ENCODE measurements around the gene TRIM22. TPM values are rescaled to one million over a fixed set of nuclear protein-coding genes. Genes with fewer than 3 reads are reported as not detected.

The TRIM22 gene
- total RNA-seq, 1 donor from 2014 or later = 32.7 TPM

GRCh38 chr11:5700421-5701054 lies 10.9 kb downstream of the TRIM22 start:
- Histone ChIP-seq H3K27me3 (no peaks in the 10 kb centered on the region), H3K27ac (no peak overlapping the region), H3K9me3 (no peaks in the 10 kb centered on the region), H3K36me3 (peaks cover 0 to 27% of the 10 kb centered on the region in 2 donors), H3K4me1 (no peaks in the 10 kb centered on the region), H3K4me3 (no peak overlapping the region)
- intact Hi-C loops (cut with DNase I) = no loop called here
- DNase-seq (ENCODE audit: extremely low spot score in 2 of 2) = no peak
- TF ChIP-seq POLR2A (IDR thresholded peaks at IDR 0.05) (no peak), POLR2AphosphoS5 (IDR thresholded peaks at IDR 0.05; ENCODE audit: insufficient read depth in 1 of 2, low read depth in 1 of 2) (no peak)
- TF ChIP-seq, protein P1, sequence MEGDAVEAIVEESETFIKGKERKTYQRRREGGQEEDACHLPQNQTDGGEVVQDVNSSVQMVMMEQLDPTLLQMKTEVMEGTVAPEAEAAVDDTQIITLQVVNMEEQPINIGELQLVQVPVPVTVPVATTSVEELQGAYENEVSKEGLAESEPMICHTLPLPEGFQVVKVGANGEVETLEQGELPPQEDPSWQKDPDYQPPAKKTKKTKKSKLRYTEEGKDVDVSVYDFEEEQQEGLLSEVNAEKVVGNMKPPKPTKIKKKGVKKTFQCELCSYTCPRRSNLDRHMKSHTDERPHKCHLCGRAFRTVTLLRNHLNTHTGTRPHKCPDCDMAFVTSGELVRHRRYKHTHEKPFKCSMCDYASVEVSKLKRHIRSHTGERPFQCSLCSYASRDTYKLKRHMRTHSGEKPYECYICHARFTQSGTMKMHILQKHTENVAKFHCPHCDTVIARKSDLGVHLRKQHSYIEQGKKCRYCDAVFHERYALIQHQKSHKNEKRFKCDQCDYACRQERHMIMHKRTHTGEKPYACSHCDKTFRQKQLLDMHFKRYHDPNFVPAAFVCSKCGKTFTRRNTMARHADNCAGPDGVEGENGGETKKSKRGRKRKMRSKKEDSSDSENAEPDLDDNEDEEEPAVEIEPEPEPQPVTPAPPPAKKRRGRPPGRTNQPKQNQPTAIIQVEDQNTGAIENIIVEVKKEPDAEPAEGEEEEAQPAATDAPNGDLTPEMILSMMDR (IDR thresholded peaks at IDR 0.05) = no peak

DNA sequence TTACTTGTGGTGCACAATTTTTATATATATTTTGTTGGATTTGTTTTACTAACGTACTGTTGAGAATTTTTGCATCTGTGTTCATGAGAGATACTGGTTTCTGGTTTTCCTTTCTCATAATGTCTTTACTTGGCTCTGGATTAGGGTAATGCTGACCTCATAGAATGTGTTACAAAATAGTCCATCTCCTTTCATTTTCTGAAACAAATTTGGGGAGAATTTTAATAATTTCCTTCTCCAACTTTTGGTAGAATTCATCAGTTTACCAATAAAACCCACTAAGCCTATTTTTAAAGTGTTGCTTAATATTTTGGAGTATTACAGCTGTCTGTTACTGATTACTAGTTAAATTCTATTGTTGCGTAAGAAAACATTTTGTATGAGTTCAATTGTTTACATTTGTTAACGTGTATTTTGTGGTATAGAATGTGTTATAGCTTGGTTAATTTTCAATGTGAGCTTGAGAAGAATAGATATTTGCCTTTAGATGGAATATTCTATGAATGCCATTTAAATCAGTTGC lies 11.5 kb downstream of the TRIM22 start:
- Histone ChIP-seq H3K9me3 (no peaks in the 10 kb centered on the region), H3K4me1 (no peaks in the 10 kb centered on the region), H3K4me3 (no peak overlapping the region), H3K36me3 (peaks cover 0 to 26% of the 10 kb centered on the region in 2 donors), H3K27ac (no peak overlapping the region), H3K27me3 (no peaks in the 10 kb centered on the region)
- intact Hi-C loops (cut with DNase I) = no loop called here
- no peak for TF ChIP-seq POLR2AphosphoS5 (IDR thresholded peaks at IDR 0.05; ENCODE audit: insufficient read depth in 1 of 2, low read depth in 1 of 2)
- TF ChIP-seq, protein P1 (IDR thresholded peaks at IDR 0.05) = no peak
- no peak for TF ChIP-seq POLR2A (IDR thresholded peaks at IDR 0.05)
- DNase-seq (ENCODE audit: extremely low spot score in 2 of 2) = no peak

GRCh38 chr11:5703741-5704536 lies 14.3 kb downstream of the TRIM22 start:
- H3K4me3 ChIP-seq = no peak overlapping the region
- TF ChIP-seq POLR2A (IDR thresholded peaks at IDR 0.05) = no peak
- TF ChIP-seq POLR2AphosphoS5 (IDR thresholded peaks at IDR 0.05; ENCODE audit: insufficient read depth in 1 of 2, low read depth in 1 of 2) = no peak
- TF ChIP-seq, protein P1 (IDR thresholded peaks at IDR 0.05) = no peak
- no peaks in the 10 kb centered on the region for H3K27me3 ChIP-seq
- intact Hi-C loops (cut with DNase I) = no loop called here
- no peaks in the 10 kb centered on the region for H3K9me3 ChIP-seq
- no peak for DNase-seq (ENCODE audit: extremely low spot score in 2 of 2)
- peaks cover 0 to 19% of the 10 kb centered on the region in 2 donors for H3K36me3 ChIP-seq
- no peaks in the 10 kb centered on the region for H3K4me1 ChIP-seq
- H3K27ac ChIP-seq = no peak overlapping the region

GRCh38 chr11:5705688-5706087 lies 16.1 kb downstream of the TRIM22 start:
- intact Hi-C loops (cut with DNase I) = no loop called here
- TF ChIP-seq, protein P1 (IDR thresholded peaks at IDR 0.05) = no peak
- TF ChIP-seq POLR2AphosphoS5 (IDR thresholded peaks at IDR 0.05; ENCODE audit: insufficient read depth in 1 of 2, low read depth in 1 of 2) = no peak
- TF ChIP-seq POLR2A (IDR thresholded peaks at IDR 0.05) = no peak
- Histone ChIP-seq H3K4me1 (no peaks in the 10 kb centered on the region), H3K36me3 (peaks cover 0 to 22% of the 10 kb centered on the region in 2 donors), H3K27ac (no peak overlapping the region), H3K4me3 (no peak overlapping the region), H3K27me3 (no peaks in the 10 kb centered on the region), H3K9me3 (no peaks in the 10 kb centered on the region)
- DNase-seq (ENCODE audit: extremely low spot score in 2 of 2) = no peak

All from vagina (tissue), 2 donors.